CD14-positive monocyte (primary cell): ENCODE results near the gene NECTIN1. TPM values are rescaled to one million over a fixed set of nuclear protein-coding genes. Genes with fewer than 3 reads are reported as not detected.

ENCODE experiments used
- DNase-seq, 3 donors: peaks; one replicate each; pipeline ENCODE4 v3.0.0-alpha.2; 2011 to 2022
- H2AFZ ChIP-seq: 2 replicates; pipeline ENCODE4 v1.6.0; 2012; ENCODE audit warnings: mild to moderate bottlenecking, low read depth, low read length, inconsistent platforms; ENCODE audit not compliant: insufficient read depth, poor library complexity, severe bottlenecking
- H3K27ac ChIP-seq, 2 donors: 1 replicate in 1 of 2; 2 replicates in 1 of 2; pipeline ENCODE4 v1.5.1; 2012 to 2013; ENCODE audit warnings: low read length in 2 of 2, control low read depth in 1 of 2, inconsistent platforms in 1 of 2, low read depth in 1 of 2, mild to moderate bottlenecking in 1 of 2
- H3K27me3 ChIP-seq, 2 donors: one replicate each; pipeline versions ENCODE4 v1.6.0 to v1.6.1; 2011 to 2013; ENCODE audit warnings: low read length in 2 of 2; ENCODE audit not compliant: control insufficient read depth in 2 of 2, insufficient read depth in 2 of 2
- H3K36me3 ChIP-seq, 2 donors: replicated peaks in 1 of 2; 1 replicate in 1 of 2; 2 replicates in 1 of 2; pipeline versions ENCODE4 v1.5.1 to v1.6.1; 2012 to 2013; ENCODE audit warnings: low read length in 2 of 2, control low read depth in 1 of 2, inconsistent platforms in 1 of 2, mild to moderate bottlenecking in 1 of 2; ENCODE audit not compliant: insufficient read depth in 2 of 2, control insufficient read depth in 1 of 2
- H3K4me1 ChIP-seq, 2 donors: 1 replicate in 1 of 2; 2 replicates in 1 of 2; pipeline versions ENCODE4 v1.5.1 to v1.6.1; 2012 to 2013; ENCODE audit warnings: low read length in 2 of 2, control low read depth in 1 of 2, inconsistent platforms in 1 of 2, mild to moderate bottlenecking in 1 of 2, moderate library complexity in 1 of 2; ENCODE audit not compliant: insufficient read depth in 2 of 2, control insufficient read depth in 1 of 2
- H3K4me2 ChIP-seq: replicated peaks from 2 replicates; pipeline ENCODE3; 2012; ENCODE audit warnings: low read length, moderate library complexity, mild to moderate bottlenecking; ENCODE audit not compliant: poor library complexity, severe bottlenecking; ENCODE audit errors: extremely low read depth
- H3K4me3 ChIP-seq, 3 experiments: fragments of 200-600 bp in 1 of 3; sonication (generic) in 1 of 3; replicated peaks in 1 of 3; 1 replicate in 2 of 3; 2 replicates in 1 of 3; pipeline ENCODE4 v1.5.1; 2011 to 2013; ENCODE audit warnings: low read length in 3 of 3, mild to moderate bottlenecking in 3 of 3, control low read depth in 2 of 3, low read depth in 2 of 3, inconsistent platforms in 1 of 3, moderate library complexity in 1 of 3
- H3K79me2 ChIP-seq: 2 replicates; pipeline ENCODE4 v1.6.0; 2012; ENCODE audit warnings: mild to moderate bottlenecking, control low read depth, inconsistent platforms, low read length, moderate library complexity; ENCODE audit not compliant: insufficient read depth
- H3K9ac ChIP-seq: 2 replicates; pipeline ENCODE4 v1.6.0; 2017; ENCODE audit warnings: low read length, mild to moderate bottlenecking; ENCODE audit not compliant: insufficient read depth, poor library complexity, severe bottlenecking
- H3K9me3 ChIP-seq, 2 donors: replicated peaks in 1 of 2; 1 replicate in 1 of 2; 2 replicates in 1 of 2; pipeline versions ENCODE4 v1.5.1 to v1.6.1; 2012 to 2013; ENCODE audit warnings: low read length in 2 of 2, control low read depth in 1 of 2; ENCODE audit not compliant: control insufficient read depth in 1 of 2, insufficient read depth in 1 of 2
- H4K20me1 ChIP-seq: 2 replicates; pipeline ENCODE4 v1.6.0; 2012; ENCODE audit warnings: mild to moderate bottlenecking, low read length, control low read depth, moderate library complexity; ENCODE audit not compliant: insufficient read depth
- H3K27ac Mint-ChIP-seq, 7 donors: one replicate each; pipeline ENCODE4 v1.8.0; 2020; ENCODE audit warnings: mild to moderate bottlenecking in 7 of 7, mixed read lengths in 7 of 7, moderate library complexity in 6 of 7, inconsistent platforms in 2 of 7
- H3K27me3 Mint-ChIP-seq, 3 donors: one replicate each; pipeline ENCODE4 v1.8.0; 2021 to 2022; ENCODE audit warnings: low read depth in 3 of 3, mild to moderate bottlenecking in 3 of 3, mixed read lengths in 3 of 3, moderate library complexity in 3 of 3, inconsistent platforms in 1 of 3
- H3K36me3 Mint-ChIP-seq, 2 donors: one replicate each; pipeline ENCODE4 v1.8.0; 2020; ENCODE audit warnings: mixed read lengths in 2 of 2, inconsistent platforms in 1 of 2, mild to moderate bottlenecking in 1 of 2
- H3K4me1 Mint-ChIP-seq: one replicate; pipeline ENCODE4 v1.8.0; 2020; ENCODE audit warnings: mild to moderate bottlenecking, mixed read lengths
- H3K4me3 Mint-ChIP-seq, 2 donors: one replicate each; pipeline ENCODE4 v1.8.0; 2020; ENCODE audit warnings: mild to moderate bottlenecking in 2 of 2, mixed read lengths in 2 of 2, moderate library complexity in 1 of 2
- H3K9me3 Mint-ChIP-seq, 7 donors: one replicate each; pipeline ENCODE4 v1.8.0; 2020 to 2022; ENCODE audit warnings: mixed read lengths in 7 of 7, mild to moderate bottlenecking in 6 of 7, moderate library complexity in 6 of 7, inconsistent platforms in 2 of 7
- CTCF ChIP-seq: fragments of 200-600 bp; IDR thresholded peaks from one replicate; pipeline ENCODE4 v1.8.0; 2022; ENCODE audit warnings: antibody characterized with exemption, mild to moderate bottlenecking
- WGBS: methylation state at CpG from one replicate; pipeline ENCODE4 v1.1.5; 2013; ENCODE audit warnings: missing lambda C conversion rate; ENCODE audit not compliant: insufficient coverage; 5-methylcytosine and 5-hydroxymethylcytosine counted together
- intact Hi-C, 2 donors: fragments of 100-400 bp; cut with micrococcal nuclease; formaldehyde crosslinking; loops; one replicate each; pipeline versions ENCODE4 v1.15.0 to v1.15.1; 2023
- polyA plus RNA-seq, 3 donors: library from polyadenylated mRNA; depleted of rRNA in 1 of 3; unstranded in 2 of 3; stranded (reverse) in 1 of 3; fragments of 300-500 nt in 2 of 3; fragments of >200 nt in 1 of 3; fragmentation: Illumina TruSeq in 2 of 3; gene quantifications; 1 replicate in 2 of 3; 2 replicates in 1 of 3; pipeline ENCODE4 v1.2.3, GENCODE V29; 2012 to 2021

NECTIN1 gene
- polyA plus RNA-seq, 3 donors, result 0.53 to 8.3 (median 0.85) TPM

GRCh38 chr11:119722281-119722794 is 6.7 kb downstream of the NECTIN1 start:
- Histone ChIP-seq H3K9ac (no peak overlapping the region), H3K36me3 (no peaks in the 10 kb centered on the region), H3K79me2 (peaks cover 28% of the 10 kb centered on the region), H3K4me2 (no peak overlapping the region), H3K4me3 (no peak overlapping the region), H2AFZ (no peak overlapping the region), H3K4me1 (peaks cover 18 to 24% of the 10 kb centered on the region in 2 donors), H4K20me1 (peaks cover 52% of the 10 kb centered on the region), H3K27me3 (peaks cover 0 to 10% of the 10 kb centered on the region in 2 donors), H3K9me3 (no peaks in the 10 kb centered on the region), H3K27ac (no peak overlapping the region)
- Mint-ChIP-seq H3K9me3 (peaks cover 0 to 2% (median 0%) of the 10 kb centered on the region in 7 donors), H3K27ac (no peak overlapping the region), H3K4me1 (peaks cover 34% of the 10 kb centered on the region), H3K36me3 (peaks cover 13 to 23% of the 10 kb centered on the region in 2 donors), H3K27me3 (peaks cover 9 to 21% (median 12%) of the 10 kb centered on the region in 3 donors), H3K4me3 (no peak overlapping the region)
- no peak for DNase-seq
- 74% methylated on average over 8 of the region's 10 CpGs for WGBS
- intact Hi-C loops, result loop anchor here in 1 of 2 donors (10.0 kb wide), 1 partner anchor 238 kb away; no protein-coding TSS in a partner anchor
- no peak for TF ChIP-seq CTCF

GRCh38 chr11:119721129-119722120 is 7.6 kb downstream of the NECTIN1 start:
- Histone ChIP-seq H3K9ac (no peak overlapping the region), H2AFZ (no peak overlapping the region), H3K27me3 (peaks cover 0 to under 1% of the 10 kb centered on the region in 2 donors), H4K20me1 (peaks cover 43% of the 10 kb centered on the region), H3K9me3 (no peaks in the 10 kb centered on the region), H3K4me3 (no peak overlapping the region), H3K27ac (no peak overlapping the region), H3K36me3 (no peaks in the 10 kb centered on the region), H3K4me2 (no peak overlapping the region), H3K79me2 (peaks cover 23% of the 10 kb centered on the region), H3K4me1 (peaks cover 9 to 15% of the 10 kb centered on the region in 2 donors)
- Mint-ChIP-seq H3K9me3 (no peaks in the 10 kb centered on the region), H3K27ac (peak overlapping the region in 2 of 7 donors; percentile 20 to 60), H3K4me1 (peaks cover 25% of the 10 kb centered on the region), H3K36me3 (peaks cover 13 to 23% of the 10 kb centered on the region in 2 donors), H3K4me3 (no peak overlapping the region), H3K27me3 (peaks cover 4 to 12% (median 5%) of the 10 kb centered on the region in 3 donors)
- TF ChIP-seq CTCF, result peak; percentile 21
- intact Hi-C loops, result loop anchor here in 1 of 2 donors (10.0 kb wide), 1 partner anchor 237 kb away; no protein-coding TSS in a partner anchor
- no peak for DNase-seq
- WGBS, result 83% methylated on average over 11 of the region's 13 CpGs
